PC-9 (cell line): ENCODE data around the gene ACTRT3.

Experiments used
- CTCF ChIP-seq: fragments of 200-600 bp; sonication (generic); conservative IDR thresholded peaks from 2 replicates; pipeline ENCODE4 v1.6.1; 2017; ENCODE audit warnings: mixed run types, antibody characterized with exemption, mild to moderate bottlenecking, moderate library complexity
- EZH2 ChIP-seq: fragments of 200-600 bp; sonication (generic); IDR thresholded peaks from 2 replicates; pipeline ENCODE4 v1.8.0; 2017; ENCODE audit warnings: antibody characterized with exemption, low read depth

- TF ChIP-seq CTCF, result no peak
- TF ChIP-seq EZH2, result no peak
These were observed 4.8 kb upstream of the ACTRT3 start for GRCh38 chr3:169774186-169774585.
